Coronary artery (tissue), 2 donors: ENCODE data around the gene SARS2.

Source experiments
- DNase-seq: peaks from one replicate; pipeline ENCODE4 v3.0.0-alpha.2; 2017; ENCODE audit warnings: low spot score
- H3K27ac ChIP-seq, 2 donors: fragments of 200-600 bp; sonication (generic); one replicate each; pipeline ENCODE4 v1.5.1; 2016 to 2019
- H3K4me3 ChIP-seq: fragments of 200-600 bp; sonication (generic); 2 replicates; pipeline ENCODE4 v1.5.1; 2016; ENCODE audit warnings: mild to moderate bottlenecking, moderate library complexity
- CTCF ChIP-seq: fragments of 200-600 bp; sonication (generic); IDR thresholded peaks from one replicate; pipeline ENCODE4 v1.5.1; 2019; ENCODE audit warnings: antibody characterized with exemption

SARS2 gene

GRCh38 chr19:38915329-38916321, 14.9 kb downstream of the SARS2 start:
- Histone ChIP-seq H3K27ac (no peak overlapping the region), H3K4me3 (no peak overlapping the region)
- no peak for DNase-seq
- TF ChIP-seq CTCF, result no peak

- no peak overlapping the region for H3K27ac ChIP-seq
- DNase-seq, result no peak
- TF ChIP-seq CTCF, result no peak
- no peak overlapping the region for H3K4me3 ChIP-seq
Observed at GRCh38 chr19:38913958-38914357, 16.6 kb downstream of the SARS2 start.

GRCh38 chr19:38912600-38913514, 17.7 kb downstream of the SARS2 start:
- no peak for DNase-seq
- TF ChIP-seq CTCF, result no peak
- Histone ChIP-seq H3K27ac (no peak overlapping the region), H3K4me3 (no peak overlapping the region)

DNA sequence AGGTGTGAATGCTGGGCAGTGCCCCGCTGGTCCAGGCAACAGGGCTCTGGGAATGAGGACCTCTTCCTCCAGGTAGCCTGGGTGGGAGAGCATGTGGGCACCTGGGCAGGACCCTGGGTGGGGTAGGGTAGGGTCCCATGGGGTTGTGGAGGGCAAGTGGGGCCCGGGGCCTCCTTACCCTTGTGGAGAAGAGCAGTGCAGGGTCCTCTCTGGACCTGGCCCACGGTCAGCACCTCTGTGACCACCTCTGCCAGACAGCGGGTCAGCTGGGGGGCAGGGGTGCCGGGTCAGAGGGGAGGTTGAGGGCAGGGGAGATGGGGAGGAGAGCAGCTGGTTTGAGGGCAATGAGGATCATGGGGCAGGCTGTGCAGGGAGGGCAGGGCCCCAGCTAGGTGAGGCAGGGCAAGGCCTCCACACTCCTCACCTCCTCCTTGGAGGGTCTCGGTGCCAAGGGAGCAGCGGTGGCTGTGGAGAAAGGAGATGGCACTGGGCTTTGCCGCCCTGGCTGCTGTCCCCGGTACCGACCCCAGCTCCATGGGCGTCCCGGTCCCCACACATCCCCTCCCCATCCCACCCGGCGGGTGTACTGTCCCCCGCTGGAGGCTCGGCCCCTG, 19.1 kb downstream of the SARS2 start:
- no peak for DNase-seq
- TF ChIP-seq CTCF, result no peak
- Histone ChIP-seq H3K27ac (no peak overlapping the region), H3K4me3 (no peak overlapping the region)

- no peak overlapping the region for H3K27ac ChIP-seq
- no peak for TF ChIP-seq CTCF
- H3K4me3 ChIP-seq, result no peak overlapping the region
- no peak for DNase-seq
Observed at GRCh38 chr19:38910488-38910887, 20.1 kb downstream of the SARS2 start.

DNA sequence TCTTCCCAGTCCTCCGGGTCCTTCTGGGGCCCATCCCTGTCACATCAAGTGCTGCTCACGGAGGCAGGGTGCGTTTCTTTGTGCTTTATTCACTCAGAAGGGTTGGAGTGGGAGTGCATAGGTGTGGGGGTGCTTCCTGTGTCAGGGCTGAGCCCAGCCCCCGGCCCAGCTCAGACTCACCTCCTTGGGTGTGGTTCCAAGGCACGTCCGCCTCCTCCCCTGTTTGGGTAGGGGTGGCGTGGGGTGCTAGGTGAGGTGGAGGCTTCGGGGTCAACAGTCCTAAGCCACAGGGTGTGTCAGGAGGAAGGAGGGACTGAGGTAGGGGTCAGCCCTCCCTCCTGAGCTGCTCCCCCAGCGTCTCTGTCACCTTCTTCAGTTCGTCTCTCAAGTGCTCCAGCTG, 21.7 kb downstream of the SARS2 start:
- no peak overlapping the region for H3K4me3 ChIP-seq
- DNase-seq, result no peak
- TF ChIP-seq CTCF, result no peak
- no peak overlapping the region for H3K27ac ChIP-seq
